Type B pancreatic cell (in vitro differentiated cells): ENCODE results near the gene ROS1. TPM values are rescaled to one million over a fixed set of nuclear protein-coding genes. Genes with fewer than 3 reads are reported as not detected.

Experiments used
- DNase-seq: peaks from one replicate; pipeline ENCODE4 v3.0.0; 2021; ENCODE audit warnings: mixed read lengths; ENCODE audit not compliant: unreplicated experiment; ENCODE audit errors: extremely low spot score
- H3K27ac Mint-ChIP-seq: 2 replicates; pipeline ENCODE4 v1.8.0; 2021; ENCODE audit warnings: mild to moderate bottlenecking, mixed read lengths
- H3K27me3 Mint-ChIP-seq: 2 replicates; pipeline ENCODE4 v1.8.0; 2021; ENCODE audit warnings: mixed read lengths
- H3K36me3 Mint-ChIP-seq: 2 replicates; pipeline ENCODE4 v1.8.0; 2021; ENCODE audit warnings: mixed read lengths
- H3K4me1 Mint-ChIP-seq: one replicate; pipeline ENCODE4 v1.8.0; 2021; ENCODE audit warnings: mixed read lengths; ENCODE audit not compliant: unreplicated experiment
- H3K4me3 Mint-ChIP-seq: 2 replicates; pipeline ENCODE4 v1.8.0; 2021; ENCODE audit warnings: mild to moderate bottlenecking, mixed read lengths
- H3K9me3 Mint-ChIP-seq: 2 replicates; pipeline ENCODE4 v1.8.0; 2021; ENCODE audit warnings: mixed read lengths
- total RNA-seq: library from RNA; stranded (reverse); gene quantifications from 2 replicates; pipeline ENCODE4 v1.2.1, GENCODE V29; 2021; ENCODE audit warnings: low replicate concordance
- TF ChIP-seq, protein P1 (sequence below): fragments of 200-600 bp; sonication (generic); conservative IDR thresholded peaks from 2 replicates; pipeline ENCODE4 v1.5.0; 2021; ENCODE audit warnings: antibody characterized with exemption, mild to moderate bottlenecking

ROS1 gene
- total RNA-seq, 1 donor from 2014 or later, result 0.19 TPM

DNA sequence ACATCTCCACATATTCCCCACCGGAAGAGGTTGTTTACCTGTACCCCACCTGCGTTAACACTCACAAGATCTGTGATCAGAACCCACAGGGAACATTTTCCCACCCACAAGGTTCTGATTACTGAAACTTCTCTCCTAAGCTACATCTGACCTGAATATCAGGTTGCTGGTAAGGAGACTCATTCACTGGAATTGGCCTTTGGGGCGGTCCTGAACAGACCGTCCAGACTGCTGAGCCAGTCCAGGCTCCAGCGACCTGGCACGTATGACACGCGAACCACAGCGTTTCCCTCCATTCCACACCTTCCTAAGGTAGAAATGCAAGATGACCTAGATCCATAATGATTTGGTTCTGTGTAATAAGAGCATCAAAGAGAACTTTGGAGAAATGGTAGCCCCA, 150.5 kb downstream of the ROS1 start:
- TF ChIP-seq, protein P1, sequence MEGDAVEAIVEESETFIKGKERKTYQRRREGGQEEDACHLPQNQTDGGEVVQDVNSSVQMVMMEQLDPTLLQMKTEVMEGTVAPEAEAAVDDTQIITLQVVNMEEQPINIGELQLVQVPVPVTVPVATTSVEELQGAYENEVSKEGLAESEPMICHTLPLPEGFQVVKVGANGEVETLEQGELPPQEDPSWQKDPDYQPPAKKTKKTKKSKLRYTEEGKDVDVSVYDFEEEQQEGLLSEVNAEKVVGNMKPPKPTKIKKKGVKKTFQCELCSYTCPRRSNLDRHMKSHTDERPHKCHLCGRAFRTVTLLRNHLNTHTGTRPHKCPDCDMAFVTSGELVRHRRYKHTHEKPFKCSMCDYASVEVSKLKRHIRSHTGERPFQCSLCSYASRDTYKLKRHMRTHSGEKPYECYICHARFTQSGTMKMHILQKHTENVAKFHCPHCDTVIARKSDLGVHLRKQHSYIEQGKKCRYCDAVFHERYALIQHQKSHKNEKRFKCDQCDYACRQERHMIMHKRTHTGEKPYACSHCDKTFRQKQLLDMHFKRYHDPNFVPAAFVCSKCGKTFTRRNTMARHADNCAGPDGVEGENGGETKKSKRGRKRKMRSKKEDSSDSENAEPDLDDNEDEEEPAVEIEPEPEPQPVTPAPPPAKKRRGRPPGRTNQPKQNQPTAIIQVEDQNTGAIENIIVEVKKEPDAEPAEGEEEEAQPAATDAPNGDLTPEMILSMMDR, result no peak
- no peaks in the 10 kb centered on the region for H3K9me3 Mint-ChIP-seq
- DNase-seq, result no peak
- peaks cover 79% of the 10 kb centered on the region for H3K27me3 Mint-ChIP-seq
- H3K4me3 Mint-ChIP-seq, result no peak overlapping the region
- no peak overlapping the region for H3K27ac Mint-ChIP-seq
- H3K4me1 Mint-ChIP-seq, result no peaks in the 10 kb centered on the region
- H3K36me3 Mint-ChIP-seq, result no peaks in the 10 kb centered on the region

DNA sequence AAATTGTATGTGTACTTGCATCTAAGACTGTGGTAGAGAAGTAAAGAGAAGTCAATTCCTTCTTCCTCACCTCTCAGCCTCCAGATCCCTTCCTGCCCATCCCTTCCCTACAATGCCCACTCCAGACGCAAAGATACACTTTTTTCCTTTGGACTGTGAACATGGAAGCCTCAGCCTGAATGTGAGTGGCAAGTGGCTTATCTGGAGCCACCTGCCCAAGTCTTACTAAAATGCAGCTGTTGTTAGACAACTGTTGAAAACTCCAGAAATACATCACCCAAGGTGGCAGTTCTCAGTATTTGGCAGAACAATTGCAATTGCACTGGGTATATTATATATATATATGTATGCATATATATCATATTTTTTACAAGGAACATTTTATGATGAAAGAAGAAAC, 152.9 kb downstream of the ROS1 start:
- Mint-ChIP-seq H3K27ac (no peak overlapping the region), H3K4me1 (peaks cover 4% of the 10 kb centered on the region), H3K36me3 (no peaks in the 10 kb centered on the region), H3K4me3 (no peak overlapping the region), H3K27me3 (peaks cover 90% of the 10 kb centered on the region), H3K9me3 (no peaks in the 10 kb centered on the region)
- DNase-seq, result no peak
- TF ChIP-seq, protein P1, result no peak

DNA sequence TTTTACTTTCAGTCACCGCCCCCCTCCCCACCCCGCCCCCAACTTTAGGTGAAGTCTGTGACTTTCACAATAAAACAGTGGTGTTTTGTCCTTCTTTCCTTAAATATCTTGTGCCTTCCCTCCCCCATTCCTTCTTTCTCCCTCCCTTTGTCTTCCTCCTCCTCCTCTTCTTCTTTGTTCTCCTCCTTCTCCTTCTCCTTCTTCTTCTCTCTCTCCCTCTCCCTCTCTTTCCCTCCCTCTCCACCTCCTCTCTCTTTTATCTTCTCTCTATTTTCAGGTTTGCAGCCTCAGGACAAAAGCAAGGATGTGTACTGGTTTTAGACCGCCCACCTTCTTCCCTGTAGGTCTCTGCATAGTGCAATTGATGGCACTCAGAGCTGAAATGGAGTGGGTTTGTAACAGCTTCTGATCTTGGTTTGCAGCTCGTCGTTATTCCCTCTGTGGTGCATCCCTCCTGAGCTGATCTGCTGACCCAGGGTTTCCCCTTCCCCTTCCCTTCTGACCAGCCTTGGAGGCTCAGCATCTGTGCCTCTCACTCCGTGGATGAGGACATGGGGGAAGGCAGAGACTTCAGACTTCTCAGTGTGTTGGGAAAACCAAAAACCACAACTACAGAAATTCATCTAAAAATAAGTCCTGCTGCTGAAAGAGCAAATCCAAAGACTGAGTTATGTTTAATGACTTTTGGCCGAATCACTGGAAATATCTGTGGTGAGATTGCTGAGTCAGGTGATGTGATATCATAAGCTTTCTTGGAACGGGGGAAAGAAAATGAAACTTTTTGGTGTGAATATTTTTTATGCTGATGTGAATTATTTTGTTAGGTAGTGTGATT, 153.5 kb downstream of the ROS1 start:
- no peaks in the 10 kb centered on the region for H3K9me3 Mint-ChIP-seq
- H3K27ac Mint-ChIP-seq, result no peak overlapping the region
- TF ChIP-seq, protein P1, result no peak
- peaks cover 94% of the 10 kb centered on the region for H3K27me3 Mint-ChIP-seq
- H3K4me1 Mint-ChIP-seq, result peaks cover 4% of the 10 kb centered on the region
- H3K4me3 Mint-ChIP-seq, result no peak overlapping the region
- H3K36me3 Mint-ChIP-seq, result no peaks in the 10 kb centered on the region
- DNase-seq, result no peak

DNA sequence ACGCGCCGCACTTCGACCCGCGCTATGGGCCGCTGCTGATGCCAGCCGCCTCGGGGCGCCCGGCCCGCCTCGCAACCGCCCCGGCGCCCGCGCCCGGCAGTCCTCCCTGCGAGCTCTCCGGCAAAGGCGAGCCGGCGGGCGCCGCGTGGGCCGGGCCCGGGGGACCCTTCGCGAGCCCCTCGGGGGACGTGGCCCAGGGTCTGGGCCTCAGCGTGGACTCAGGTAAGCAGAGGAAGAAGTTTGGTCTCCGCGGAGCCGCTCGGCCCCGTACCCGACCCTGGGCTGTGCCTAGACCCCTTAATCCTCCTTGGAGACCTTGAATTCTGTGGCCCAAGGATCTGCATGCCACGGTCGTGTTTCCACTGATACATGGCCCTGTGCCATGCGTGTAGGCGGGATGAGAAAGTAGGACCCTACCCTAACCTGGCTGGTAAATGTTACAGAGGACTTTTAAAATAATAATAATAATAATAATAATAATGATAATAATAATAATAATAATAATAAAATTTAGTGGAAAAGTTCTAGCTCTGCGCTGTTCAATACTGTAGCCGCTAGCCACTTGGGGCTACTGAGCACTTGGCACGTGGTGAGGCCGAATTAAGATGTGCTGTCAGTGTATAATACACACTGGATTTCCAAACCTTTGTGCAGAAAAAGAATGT, 154.8 kb downstream of the ROS1 start:
- H3K9me3 Mint-ChIP-seq, result no peaks in the 10 kb centered on the region
- TF ChIP-seq, protein P1, result no peak

DNA sequence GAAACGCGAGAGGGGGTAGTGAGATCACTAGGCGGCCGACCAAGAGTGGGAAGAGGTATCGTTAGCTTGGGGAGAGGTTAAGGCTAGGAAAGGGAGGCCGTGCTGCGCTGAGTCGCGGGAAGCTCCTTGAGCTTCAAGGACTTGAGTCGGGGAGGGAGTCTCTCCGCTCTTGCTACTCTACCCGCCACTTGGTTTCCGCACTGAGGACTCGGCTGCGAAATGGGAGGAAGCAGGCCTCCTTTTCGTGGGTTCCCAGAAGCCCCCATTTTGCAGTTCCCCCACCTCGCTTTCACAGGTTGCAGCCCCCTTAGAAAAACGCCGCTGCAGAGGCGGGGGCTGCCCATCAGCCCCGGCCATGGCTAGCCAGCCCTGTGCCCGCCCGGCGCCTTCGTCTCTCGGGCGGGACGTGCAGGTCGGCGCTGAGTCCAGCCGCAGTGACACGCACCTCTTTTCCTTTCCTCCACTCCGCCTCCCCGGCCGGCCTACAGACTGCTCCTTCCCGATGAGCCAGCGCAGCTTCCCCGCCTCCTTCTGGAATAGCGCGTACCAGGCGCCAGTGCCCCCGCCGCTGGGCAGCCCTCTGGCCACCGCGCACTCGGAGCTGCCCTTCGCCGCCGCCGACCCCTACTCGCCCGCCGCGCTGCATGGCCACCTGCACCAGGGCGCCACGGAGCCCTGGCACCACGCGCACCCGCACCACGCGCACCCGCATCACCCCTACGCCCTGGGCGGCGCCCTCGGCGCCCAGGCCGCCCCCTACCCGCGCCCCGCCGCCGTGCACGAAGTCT, 155.5 kb downstream of the ROS1 start:
- no peaks in the 10 kb centered on the region for H3K36me3 Mint-ChIP-seq
- H3K4me1 Mint-ChIP-seq, result peaks cover 4% of the 10 kb centered on the region
- no peak for DNase-seq
- peak overlapping the region; percentile 80 for H3K4me3 Mint-ChIP-seq
- H3K27me3 Mint-ChIP-seq, result peaks cover 97% of the 10 kb centered on the region
- TF ChIP-seq, protein P1, result no peak
- no peak overlapping the region for H3K27ac Mint-ChIP-seq
- H3K9me3 Mint-ChIP-seq, result no peaks in the 10 kb centered on the region

More for the DNA sequence above, 154.8 kb downstream of the ROS1 start:
- Mint-ChIP-seq H3K36me3 (no peaks in the 10 kb centered on the region), H3K27ac (no peak overlapping the region), H3K4me1 (peaks cover 4% of the 10 kb centered on the region), H3K4me3 (peak overlapping the region; percentile 65), H3K27me3 (peaks cover 97% of the 10 kb centered on the region)
- DNase-seq, result no peak
